NCI-H526 (cell line): Measurements from ENCODE around the gene COL6A2.

Experiments
- DNase-seq, 2 experiments: peaks; one replicate each; lab custom pipeline; 2025; lab: John Stamatoyannopoulos, UW

COL6A2 gene

DNA sequence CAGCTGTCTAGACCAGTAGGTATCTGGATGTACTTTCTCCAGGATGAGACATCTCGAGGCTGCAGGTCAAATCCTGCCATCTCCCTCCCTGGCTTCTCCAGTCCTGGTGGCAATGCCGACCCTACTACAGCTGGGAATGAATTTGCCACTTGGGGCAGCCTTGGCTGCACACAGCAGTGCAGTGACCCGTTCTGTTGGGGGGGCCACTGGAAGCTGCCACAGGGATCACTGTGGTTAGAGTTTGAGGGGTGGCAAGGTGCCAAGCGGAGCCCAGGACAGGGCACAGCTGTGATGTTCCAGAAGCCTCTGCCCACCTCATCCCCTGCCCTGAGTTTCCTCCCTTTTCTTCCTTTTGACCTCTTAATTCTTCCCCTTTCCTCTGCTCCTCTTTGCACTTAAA, 17.1 kb downstream of the COL6A2 start:
- no peak for DNase-seq

- no peak for DNase-seq
Measured at GRCh38 chr21:46115441-46116188, 17.7 kb downstream of the COL6A2 start.

DNA sequence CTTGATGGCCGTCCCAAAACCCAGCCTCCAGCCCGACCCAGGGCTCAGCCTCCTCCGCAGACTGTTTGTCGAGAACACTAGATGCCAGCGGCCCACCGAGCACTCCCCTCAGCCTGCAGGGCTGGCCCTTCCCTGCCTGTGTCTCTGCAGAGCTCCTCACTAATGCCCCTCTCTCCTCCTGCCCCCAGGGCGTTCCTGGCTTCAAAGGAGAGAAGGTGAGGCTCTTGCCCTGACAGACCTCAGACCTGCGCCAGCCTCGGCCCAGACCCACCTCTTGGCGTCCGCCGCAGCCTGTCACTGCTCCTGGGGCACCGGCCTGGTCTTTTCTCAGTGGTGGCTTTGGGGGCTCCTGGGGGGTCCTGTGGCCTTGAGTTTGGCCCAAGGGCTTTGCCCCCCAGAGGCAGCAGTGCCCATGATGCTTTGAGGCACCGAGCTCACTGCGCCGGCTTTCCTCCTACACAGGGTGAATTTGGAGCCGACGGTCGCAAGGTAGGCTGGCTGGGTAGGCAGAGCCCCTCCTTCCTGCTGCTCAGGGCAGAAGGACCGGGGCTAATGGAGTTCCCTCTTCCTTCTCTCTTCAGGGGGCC, 18.4 kb downstream of the COL6A2 start:
- no peak for DNase-seq

DNA sequence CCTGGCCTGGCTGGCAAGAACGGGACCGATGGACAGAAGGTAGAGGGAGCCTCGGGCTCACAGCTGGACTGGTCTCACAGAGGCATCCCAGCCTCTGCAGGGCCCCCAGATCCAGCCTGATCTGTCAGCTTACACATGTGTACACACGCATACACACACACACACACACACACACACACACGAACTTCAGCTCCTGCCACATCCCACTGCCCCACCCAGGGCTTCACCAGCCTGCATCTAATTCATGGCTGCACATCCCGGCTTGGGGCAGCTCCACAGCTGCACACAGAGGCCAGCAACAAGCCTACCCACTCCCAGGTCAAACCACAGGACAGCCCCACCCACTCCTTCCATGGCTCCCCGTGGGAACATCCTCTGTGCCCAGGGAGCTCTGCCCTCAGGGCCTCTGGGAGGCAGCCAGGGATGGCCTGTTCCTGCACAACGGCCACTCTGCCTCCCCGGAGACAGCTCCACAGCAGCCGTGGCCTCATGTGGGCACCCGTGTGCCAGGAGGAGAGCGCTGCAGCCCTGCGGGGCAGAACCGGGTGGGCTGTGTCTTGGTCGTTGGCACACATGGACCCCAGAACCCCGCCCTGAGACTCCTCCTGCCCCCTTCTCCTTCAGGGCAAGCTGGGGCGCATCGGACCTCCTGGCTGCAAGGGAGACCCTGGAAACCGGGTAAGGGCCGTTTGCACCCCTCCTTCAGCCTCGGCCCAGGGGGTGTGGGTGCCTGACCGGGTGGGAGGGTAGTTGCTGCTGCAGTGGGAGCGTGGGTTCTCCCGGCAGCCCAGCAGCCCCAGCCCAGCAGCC, 19.1 kb downstream of the COL6A2 start:
- no peak for DNase-seq

DNA sequence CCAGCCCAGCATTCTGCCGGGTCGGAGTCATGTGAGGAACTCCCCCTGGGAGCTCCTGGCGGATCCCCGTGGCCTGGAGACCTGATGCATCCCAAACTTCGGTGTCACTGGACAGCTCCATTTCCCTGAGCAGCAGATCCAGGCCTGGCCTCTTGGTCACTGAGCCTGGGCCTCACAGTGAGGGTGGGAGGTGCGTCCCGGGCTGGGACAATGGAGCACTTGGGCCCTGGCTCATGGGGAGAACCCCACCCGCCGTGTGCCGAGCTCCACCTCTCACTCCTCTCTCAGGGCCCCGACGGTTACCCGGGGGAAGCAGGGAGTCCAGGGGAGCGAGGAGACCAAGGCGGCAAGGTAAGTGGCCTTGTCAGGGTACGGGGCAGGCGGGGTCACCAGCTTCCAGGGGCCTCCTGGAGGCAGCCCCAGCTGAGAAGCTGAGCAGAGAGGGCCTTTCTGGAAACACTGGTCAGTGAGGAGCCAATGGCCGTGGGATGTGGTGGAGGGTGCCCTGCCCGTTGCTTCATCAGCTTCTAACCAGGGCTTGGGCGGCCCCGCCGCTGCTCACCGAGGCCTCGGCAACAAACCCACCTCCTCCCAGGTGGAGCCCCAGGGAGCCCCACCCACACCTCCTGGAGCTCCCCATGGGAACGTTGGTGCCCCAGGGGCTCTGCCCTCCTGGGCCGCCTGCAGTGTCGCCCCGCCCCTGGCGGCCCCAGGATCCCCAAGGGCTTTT, 19.8 kb downstream of the COL6A2 start:
- no peak for DNase-seq

GRCh38 chr21:46118316-46119143, 20.6 kb downstream of the COL6A2 start:
- no peak for DNase-seq

GRCh38 chr21:46119144-46119636, 21.3 kb downstream of the COL6A2 start:
- DNase-seq = no peak

DNA sequence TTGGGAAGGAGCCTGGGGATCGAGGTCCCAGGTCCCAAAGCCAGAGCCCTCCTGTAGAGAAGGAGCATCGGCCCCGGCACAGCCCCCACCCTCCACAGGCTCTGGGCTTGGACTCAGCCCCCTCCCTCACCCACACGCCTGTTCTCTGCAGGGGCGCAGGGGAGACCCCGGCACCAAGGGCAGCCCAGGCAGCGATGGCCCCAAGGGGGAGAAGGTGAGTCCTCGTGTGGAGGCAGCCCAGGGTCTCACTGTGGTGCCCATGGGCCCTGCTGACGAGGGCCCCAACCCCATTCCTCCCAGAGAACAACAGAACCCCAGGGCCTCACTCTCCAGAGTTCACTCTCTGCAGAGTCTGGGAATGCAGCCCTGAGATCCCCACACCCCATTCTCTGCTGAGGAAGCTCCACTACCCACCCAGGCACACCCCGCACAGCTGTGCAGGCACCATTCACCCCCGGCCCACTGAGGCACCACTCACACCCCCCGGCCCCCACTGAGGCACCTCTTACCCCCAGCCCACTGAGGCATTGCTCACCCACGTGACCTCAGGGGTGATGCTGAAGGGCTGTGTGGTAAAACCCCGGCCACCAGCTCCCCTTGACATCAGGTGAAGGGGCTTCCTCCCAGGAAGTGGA, 21.8 kb downstream of the COL6A2 start:
- DNase-seq = no peak

DNA sequence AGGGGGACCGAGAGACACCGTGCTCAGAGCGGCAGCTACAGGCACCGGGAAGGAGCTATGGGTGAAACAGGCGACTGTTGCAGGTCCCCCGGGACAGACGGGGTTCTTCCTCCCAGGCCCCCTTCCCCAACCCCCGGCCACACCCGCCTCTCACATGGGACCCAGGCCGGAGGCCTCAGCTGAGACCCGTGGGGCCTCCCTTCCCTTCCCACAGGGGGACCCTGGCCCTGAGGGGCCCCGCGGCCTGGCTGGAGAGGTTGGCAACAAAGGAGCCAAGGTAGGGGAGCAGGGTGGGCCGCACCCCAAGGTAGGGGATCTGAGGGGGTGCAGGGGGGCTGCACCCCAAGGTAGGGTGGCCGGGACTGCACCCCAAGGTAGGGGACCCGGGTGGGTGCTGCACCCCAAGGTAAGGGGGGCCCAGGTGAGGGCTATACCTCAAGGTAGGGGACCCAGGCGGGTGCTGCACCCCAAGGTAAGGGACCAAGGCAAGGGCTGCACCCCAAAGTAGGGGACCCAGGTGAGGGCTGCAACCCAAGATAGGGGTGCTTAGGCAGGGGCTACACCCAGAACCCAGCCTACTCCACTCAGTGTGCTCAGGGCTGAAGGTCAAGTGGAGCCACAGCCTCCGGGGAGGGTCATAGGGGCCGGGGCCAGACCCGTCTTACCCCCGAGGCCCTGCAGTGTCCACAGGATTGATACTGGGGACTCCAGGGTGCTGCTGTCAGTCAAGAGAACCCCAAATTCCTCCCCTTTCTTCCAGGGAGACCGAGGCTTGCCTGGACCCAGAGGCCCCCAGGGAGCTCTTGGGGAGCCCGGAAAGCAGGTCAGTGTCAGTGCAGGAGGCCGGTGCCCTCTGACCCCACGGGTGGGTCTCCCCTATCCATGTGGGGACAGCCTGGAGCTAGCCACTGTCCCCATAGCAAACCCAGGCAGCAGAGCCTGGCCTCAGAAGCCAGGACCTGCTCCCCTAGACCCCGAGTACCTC, 22.7 kb downstream of the COL6A2 start:
- no peak for DNase-seq

DNA sequence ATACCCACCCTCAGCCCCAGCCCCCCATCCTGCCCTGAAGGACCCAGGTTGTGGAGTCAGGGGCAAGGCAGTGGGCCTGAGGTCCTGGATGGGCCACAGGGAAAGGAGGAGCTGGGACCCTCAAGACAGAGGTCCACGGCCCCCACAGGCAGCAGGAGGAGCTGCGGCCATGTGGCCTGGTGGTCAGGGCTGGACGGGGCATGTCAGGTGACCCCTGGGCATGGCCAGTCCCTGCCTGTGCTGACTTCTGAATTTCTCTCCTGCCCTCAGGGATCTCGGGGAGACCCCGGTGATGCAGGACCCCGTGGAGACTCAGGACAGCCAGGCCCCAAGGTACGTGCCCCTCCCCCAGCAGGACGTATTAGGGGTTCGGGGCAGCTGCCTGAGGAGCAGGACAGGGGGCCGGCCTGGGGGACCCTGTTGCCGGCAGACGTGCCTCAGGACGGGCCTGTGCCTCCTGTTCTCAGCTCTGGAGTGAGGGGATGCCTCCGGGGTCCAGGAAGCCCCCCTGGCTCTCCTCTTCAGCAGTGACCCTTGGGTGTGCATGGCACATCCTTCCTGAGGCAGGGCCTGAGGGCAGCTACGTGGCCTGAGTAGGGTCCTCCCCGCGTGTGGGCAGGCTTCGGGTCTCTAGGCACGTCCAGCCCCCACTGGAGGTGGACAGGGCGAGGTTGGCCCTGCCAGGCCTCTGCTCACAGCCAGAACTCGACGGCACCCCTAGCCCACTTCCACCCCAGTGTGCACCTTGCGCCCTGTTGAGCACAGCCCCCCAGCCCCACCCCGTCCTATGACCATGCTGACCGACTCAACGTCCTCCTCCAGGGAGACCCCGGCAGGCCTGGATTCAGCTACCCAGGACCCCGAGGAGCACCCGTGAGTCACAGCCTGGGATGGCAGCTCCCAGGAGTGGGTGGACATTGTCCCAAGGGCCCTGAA, 23.6 kb downstream of the COL6A2 start:
- no peak for DNase-seq

DNA sequence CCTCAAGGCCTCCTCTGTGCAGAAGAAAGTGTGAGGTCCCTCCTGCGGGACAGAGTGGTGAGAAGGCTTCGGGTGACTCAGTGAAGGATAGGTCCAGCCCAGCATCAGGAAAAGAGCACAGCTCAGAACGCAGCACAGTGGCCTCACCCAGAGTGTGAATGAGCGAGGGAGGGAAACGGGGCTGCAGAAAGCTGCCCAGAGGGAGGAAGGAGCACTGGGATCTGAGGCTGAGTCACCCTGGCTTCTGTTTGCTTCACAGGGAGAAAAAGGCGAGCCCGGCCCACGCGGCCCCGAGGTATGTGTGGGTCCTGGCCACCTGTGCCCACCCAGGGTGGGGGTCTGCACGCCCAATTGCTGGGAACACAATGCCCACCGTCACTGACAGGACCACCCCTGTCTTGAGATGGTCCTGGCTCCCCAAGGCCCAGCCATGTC, 24.3 kb downstream of the COL6A2 start:
- no peak for DNase-seq

DNA sequence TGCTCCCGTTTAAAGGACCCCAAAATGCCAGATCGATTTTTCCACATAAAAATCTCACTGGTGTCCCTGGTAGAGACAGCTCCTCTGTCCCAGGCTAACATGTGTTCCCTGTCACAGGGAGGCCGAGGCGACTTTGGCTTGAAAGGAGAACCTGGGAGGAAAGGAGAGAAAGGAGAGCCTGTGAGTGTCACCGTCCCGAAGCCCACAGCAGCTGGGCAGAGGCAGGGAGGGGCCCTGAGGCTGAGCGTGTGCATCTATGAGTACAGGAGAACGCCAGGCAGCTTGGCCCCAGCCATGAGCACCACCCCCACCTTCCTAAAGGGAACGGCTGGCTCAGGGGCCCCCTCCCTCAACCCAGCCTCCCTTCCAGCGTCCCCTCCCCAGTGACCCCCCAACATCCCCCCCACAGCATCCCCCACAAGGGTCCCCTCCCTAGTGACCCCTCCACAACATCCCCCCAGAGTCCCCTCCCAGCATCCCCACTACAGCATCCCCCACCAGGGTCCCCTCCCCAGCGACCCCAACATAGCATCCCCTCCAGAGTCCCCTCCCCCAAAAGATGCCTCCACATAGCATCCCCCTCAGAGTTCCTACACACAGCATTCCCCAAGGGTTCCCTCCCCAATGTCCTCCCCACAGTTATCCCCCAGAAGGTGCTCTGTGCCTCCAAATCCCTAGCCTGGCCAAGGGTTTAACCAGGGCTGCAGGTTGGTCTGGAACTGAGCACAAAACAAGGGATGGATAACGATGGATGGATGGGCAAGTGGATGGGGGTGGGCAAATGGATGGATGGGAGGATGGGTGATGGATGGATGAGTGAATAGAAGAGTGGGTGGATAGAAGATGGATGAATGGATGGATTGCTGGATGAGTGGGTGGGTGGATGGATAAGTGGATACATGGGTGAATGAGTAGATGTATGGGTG, 25.1 kb downstream of the COL6A2 start:
- DNase-seq = no peak

DNA sequence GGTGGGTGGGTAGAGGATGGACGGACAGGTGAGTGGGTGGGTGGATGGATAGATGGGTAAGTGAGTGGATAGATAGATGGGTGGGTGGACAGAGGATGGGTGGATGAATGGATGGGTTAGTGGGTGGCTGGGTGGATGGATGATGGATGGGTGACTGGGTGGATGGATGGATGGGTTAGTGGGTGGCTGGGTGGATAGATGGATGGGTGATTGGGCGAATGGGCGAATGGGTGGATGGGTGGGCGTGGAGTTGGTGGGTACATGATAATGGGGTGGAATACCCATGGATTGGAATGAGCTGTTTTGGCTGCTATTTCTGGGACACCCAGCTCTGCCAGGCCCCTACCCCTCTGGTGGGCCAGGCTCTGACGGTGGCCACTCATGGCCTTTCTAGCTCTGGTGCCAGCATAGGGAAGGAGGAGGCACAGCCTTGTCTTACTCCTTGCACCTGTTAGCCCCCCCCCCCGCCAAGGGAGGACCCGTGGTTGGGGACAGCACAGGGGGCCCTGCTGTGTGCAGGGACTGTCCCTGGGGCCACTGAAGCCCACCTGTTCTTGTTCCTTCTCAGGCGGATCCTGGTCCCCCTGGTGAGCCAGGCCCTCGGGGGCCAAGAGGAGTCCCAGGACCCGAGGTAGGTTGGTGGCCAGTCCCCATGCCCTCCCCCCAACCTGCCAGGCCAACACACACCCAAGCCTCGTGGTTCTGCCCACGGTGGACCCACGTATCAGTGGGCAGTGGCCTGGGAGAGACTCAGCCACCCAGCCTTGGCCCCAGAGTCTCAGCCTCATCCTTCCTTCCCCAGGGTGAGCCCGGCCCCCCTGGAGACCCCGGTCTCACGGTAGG, 26.4 kb downstream of the COL6A2 start:
- DNase-seq = no peak

DNA sequence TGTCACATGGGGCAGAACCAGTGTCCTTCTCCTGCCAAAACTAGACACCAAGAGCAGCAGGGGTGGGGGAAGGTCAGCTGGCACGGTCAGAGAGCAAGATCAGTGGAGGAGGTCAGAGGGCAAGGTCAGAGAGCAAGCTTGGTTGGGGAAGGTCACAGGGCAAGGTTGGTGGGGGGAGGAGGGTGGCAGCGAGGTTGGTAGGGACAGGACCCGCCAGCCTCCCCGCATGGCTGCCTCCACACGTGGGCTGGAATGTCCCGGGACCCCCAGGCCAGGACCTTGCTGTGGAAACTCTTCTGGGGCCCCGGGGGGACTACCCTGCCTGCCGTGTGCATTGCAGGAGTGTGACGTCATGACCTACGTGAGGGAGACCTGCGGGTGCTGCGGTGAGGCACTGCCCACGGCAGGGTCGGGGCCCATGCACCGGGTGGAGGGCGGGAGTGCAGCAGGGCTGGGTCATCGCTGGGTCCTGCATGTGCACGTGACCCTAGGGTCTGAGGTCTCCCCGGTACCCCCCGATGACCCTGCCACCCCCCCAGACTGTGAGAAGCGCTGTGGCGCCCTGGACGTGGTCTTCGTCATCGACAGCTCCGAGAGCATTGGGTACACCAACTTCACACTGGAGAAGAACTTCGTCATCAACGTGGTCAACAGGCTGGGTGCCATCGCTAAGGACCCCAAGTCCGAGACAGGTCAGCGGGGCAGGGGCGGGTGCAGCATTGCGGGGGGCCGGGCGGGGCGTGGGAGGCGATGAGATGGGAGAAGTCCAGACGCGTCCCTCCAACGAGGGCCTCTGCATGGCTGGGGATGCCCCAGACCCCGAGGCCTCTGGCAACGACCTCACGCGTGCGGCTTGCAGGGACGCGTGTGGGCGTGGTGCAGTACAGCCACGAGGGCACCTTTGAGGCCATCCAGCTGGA, 27.3 kb downstream of the COL6A2 start:
- no peak for DNase-seq

DNA sequence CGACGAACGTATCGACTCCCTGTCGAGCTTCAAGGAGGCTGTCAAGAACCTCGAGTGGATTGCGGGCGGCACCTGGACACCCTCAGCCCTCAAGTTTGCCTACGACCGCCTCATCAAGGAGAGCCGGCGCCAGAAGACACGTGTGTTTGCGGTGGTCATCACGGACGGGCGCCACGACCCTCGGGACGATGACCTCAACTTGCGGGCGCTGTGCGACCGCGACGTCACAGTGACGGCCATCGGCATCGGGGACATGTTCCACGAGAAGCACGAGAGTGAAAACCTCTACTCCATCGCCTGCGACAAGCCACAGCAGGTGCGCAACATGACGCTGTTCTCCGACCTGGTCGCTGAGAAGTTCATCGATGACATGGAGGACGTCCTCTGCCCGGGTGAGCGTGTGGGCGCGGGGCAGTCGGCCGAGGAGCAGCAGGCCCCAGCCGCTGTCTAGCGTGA, 28.0 kb downstream of the COL6A2 start:
- DNase-seq = no peak
